ENCODE data around the gene EYA2. TPM values are rescaled to one million over a fixed set of nuclear protein-coding genes. Genes with fewer than 3 reads are reported as not detected.

The EYA2 gene
- total RNA-seq, 1 donor from 2014 or later = 15.4 TPM

GRCh38 chr20:46893051-46893450 lies 1.6 kb upstream of the EYA2 start:
- H3K27ac ChIP-seq = no peak overlapping the region
- H3K4me3 ChIP-seq = no peak overlapping the region
- no peak for TF ChIP-seq CTCF (IDR thresholded peaks at IDR 0.05)
- peaks cover 0 to 10% of the 10 kb centered on the region in 2 donors for H3K9me3 ChIP-seq
- H3K36me3 ChIP-seq = no peaks in the 10 kb centered on the region
- no peaks in the 10 kb centered on the region for H3K27me3 ChIP-seq
- intact Hi-C loops (cut with DNase I) = loop anchor here (10.0 kb wide), 1 partner anchor 142 kb away; no protein-coding TSS in a partner anchor
- no peak for DNase-seq (ENCODE audit: low spot score in 2 of 2)
- no peaks in the 10 kb centered on the region for H3K4me1 ChIP-seq

GRCh38 chr20:46893877-46894578 lies 615 bp upstream of the EYA2 start:
- peak overlapping the region; percentile 42 to 61 for H3K4me3 ChIP-seq
- intact Hi-C loops (cut with DNase I) = loop anchor here (10.0 kb wide), 1 partner anchor 141 kb away; no protein-coding TSS in a partner anchor
- no peak for TF ChIP-seq CTCF (IDR thresholded peaks at IDR 0.05)
- H3K36me3 ChIP-seq = no peaks in the 10 kb centered on the region
- H3K4me1 ChIP-seq = no peaks in the 10 kb centered on the region
- DNase-seq (ENCODE audit: low spot score in 2 of 2) = no peak
- no peaks in the 10 kb centered on the region for H3K27me3 ChIP-seq
- H3K27ac ChIP-seq = no peak overlapping the region
- peaks cover 0 to 10% of the 10 kb centered on the region in 2 donors for H3K9me3 ChIP-seq

GRCh38 chr20:46894971-46895905 lies 595 bp downstream of the EYA2 start:
- no peak for DNase-seq (ENCODE audit: low spot score in 2 of 2)
- Histone ChIP-seq H3K36me3 (no peaks in the 10 kb centered on the region), H3K4me1 (no peaks in the 10 kb centered on the region), H3K4me3 (peak overlapping the region; percentile 42 to 61), H3K27ac (peak overlapping the region; percentile 19 to 34), H3K27me3 (no peaks in the 10 kb centered on the region), H3K9me3 (peaks cover 0 to 9% of the 10 kb centered on the region in 2 donors)
- no peak for TF ChIP-seq CTCF (IDR thresholded peaks at IDR 0.05)
- intact Hi-C loops (cut with DNase I) = loop anchor here (5.0 to 10.0 kb wide), 2 partner anchors 52 to 140 kb away; no protein-coding TSS in a partner anchor

DNA sequence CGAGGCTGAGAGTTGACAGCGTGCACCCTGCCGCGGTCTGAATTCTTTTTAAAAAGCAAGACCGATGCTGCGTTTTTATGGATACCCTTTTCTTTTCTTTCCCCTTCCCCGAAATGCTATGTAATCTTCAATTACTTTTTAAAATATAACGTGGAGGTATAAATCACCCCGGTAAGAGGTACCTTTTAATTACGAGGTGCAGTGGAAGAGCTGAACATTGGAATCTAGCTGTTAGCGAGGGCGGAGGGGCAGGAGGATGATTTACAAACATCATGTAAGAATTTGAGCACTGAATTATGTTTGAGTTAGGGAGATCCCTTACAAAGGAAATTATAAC lies 1.2 kb downstream of the EYA2 start:
- intact Hi-C loops (cut with DNase I) = loop anchor here (5.0 to 10.0 kb wide), 2 partner anchors 51 to 139 kb away; no protein-coding TSS in a partner anchor
- Histone ChIP-seq H3K4me3 (peak overlapping the region; percentile 42 to 61), H3K27me3 (no peaks in the 10 kb centered on the region), H3K4me1 (no peaks in the 10 kb centered on the region), H3K36me3 (no peaks in the 10 kb centered on the region), H3K27ac (no peak overlapping the region), H3K9me3 (peaks cover 0 to 2% of the 10 kb centered on the region in 2 donors)
- no peak for DNase-seq (ENCODE audit: low spot score in 2 of 2)
- TF ChIP-seq CTCF (IDR thresholded peaks at IDR 0.05) = no peak

DNA sequence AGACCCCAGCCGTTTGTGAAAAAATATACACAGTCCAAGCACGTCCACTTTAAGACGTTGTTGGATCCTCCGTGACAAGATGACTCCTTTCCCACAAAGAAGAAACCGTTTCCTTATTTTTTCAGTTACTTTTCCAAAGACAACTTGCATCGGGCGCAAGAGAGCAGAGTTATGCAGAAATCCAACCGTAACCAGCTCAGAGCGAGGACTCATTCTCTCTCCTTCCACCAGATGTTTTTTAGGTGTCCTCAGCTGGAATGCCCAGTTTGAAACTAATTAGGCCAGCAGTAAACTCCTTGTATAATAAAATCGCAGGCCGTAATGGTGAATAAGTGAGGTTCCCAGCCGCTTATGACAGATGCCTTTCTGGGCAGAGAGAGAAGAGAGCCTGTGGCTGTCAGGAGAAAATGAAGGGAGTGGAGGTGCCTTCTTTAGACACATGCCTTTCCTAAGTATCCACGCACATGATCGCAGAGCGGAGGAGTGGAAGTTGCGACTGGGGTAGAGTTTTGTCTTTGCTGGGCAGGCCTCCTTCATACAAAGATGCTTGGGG lies 2.8 kb downstream of the EYA2 start:
- H3K27ac ChIP-seq = no peak overlapping the region
- H3K9me3 ChIP-seq = no peaks in the 10 kb centered on the region
- no peaks in the 10 kb centered on the region for H3K27me3 ChIP-seq
- no peaks in the 10 kb centered on the region for H3K4me1 ChIP-seq
- no peaks in the 10 kb centered on the region for H3K36me3 ChIP-seq
- no peak for DNase-seq (ENCODE audit: low spot score in 2 of 2)
- TF ChIP-seq CTCF (IDR thresholded peaks at IDR 0.05) = no peak
- no peak overlapping the region for H3K4me3 ChIP-seq
- intact Hi-C loops (cut with DNase I) = loop anchor here (5.0 to 10.0 kb wide), 2 partner anchors 50 to 137 kb away; no protein-coding TSS in a partner anchor
